Stimulated activated CD4-positive, alpha-beta T cell treated with anti-CD3 and anti-CD28 coated beads, Interleukin-1b, Interleukin-23, amount 100 ng/mL, for 48 hours (primary cell): Measurements from ENCODE around the gene PDGFC.

Experiments
- DNase-seq: peaks from one replicate; pipeline ENCODE4 v3.0.0-alpha.2; 2020

PDGFC gene

DNA sequence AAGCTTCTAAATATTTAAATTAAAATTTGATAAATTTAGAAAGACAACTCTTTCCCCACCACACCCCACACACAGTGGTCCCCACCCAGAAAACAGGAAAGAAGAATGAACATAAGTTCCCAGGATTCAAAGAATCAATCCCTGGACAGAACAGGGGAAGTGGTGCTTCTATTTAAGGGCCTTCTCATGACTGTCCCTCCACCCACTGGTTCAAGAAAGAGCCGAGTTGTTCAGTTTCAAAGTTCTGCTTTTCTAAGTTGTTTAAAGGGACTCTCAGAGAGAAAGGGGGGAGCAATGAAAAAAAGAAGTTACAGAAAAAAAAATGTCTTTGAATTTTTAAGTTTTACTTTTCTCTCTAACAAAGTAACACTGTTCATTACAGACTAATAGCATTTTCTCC lies 195.8 kb downstream of the PDGFC start:
- DNase-seq = no peak

DNA sequence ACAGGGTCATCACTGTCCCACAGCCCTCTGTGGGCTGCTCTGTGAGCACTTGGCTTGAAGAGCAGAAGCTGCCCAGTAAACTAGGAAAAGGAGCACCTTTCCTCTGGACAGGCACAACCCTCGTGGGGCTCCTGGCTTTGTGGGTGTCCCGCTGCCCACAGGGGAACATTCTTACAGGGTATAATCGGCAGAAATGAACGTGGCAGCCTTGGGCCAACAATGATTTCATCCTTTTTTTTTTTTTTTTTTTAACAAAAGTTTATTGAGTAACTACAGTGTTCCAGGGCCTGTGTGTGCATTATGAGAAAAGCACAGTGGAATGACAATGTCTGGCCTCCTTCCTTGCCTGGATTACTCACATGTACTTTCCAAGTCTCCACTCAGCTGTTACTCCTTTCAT lies 197.2 kb downstream of the PDGFC start:
- DNase-seq = no peak

- DNase-seq = no peak
These were observed 197.8 kb downstream of the PDGFC start for GRCh38 chr4:156773648-156774357.

GRCh38 chr4:156771171-156771837 lies 200.3 kb downstream of the PDGFC start:
- DNase-seq = no peak

DNA sequence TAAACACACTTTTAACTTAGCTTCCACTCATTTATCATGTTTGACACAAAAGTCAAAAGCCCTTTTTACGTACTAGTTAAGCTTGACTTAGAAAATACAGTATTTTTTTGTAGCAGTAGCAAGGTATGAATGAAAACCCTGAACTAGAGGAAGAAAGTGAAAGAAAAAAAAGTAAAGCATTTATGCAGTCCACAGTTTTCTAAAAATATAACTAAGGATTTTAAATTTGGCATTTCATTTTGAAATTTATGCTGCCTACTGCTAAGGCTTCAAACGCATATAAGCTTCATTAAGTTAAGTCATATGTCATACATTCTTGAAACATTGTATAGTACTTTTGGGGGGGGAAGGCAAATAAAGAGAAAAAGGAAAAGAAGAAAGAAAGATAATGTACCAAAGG lies 201.5 kb downstream of the PDGFC start:
- no peak for DNase-seq

DNA sequence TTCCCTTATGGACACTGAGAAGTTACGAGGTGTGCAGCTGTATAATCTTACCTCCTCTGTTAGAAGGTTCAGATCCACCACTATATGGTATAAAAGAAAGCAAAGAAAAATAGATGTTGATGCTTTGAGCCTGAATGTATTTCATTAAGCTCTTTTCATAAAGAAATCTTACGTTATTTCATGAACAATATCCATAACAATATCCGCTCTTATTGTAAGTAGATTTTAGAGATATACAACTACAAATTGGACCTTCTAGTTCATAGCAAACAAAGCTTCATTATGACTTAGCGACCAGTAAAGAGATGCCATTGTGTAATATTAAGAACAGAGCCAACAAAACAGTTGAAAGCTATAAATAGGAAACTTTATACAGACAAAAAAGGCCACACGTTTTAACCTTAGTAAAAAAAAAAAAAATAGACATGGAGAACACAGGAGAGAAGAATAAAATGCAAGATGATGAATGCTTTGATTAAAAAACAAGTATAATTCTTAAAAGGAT lies 203.6 kb downstream of the PDGFC start:
- no peak for DNase-seq

DNA sequence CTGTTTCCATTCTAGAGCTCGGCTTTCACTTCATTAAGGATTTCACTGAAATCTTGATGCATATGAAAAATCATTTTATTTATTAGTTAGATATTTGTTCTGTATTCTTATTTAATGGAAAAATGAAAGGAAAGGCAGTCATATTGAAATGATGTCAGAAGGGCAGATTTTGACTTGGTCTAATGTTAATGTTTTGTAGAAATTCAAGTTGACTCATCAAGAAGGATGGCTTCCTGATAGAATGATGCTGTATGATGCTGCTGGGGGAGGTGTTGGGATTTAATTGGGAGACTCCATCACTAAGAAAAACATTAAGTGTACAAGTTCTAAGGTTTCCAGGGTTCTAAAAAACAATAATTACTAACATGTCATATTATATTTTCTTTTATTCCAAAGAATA lies 204.8 kb downstream of the PDGFC start:
- DNase-seq = no peak

- DNase-seq = no peak
These were observed 206.3 kb downstream of the PDGFC start for GRCh38 chr4:156765277-156765676.

DNA sequence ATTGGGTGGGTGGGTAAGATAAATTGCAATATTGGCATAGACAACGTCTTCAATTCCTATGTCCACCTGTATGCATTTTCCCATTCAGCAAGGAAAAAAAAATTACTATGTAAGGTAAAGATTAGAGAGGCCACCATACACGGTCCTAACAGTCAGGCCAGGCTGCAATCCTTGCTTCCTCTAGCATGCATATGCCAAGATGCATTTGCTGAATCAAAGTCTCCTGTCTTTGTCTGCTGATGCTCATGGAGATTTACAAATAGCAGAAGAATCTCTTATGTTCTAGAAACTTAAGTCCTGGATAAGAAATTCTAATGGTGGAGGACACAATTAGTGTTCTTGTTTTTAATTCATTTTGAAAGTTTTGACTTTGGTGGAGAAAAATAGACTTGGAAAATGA lies 206.8 kb downstream of the PDGFC start:
- no peak for DNase-seq

DNA sequence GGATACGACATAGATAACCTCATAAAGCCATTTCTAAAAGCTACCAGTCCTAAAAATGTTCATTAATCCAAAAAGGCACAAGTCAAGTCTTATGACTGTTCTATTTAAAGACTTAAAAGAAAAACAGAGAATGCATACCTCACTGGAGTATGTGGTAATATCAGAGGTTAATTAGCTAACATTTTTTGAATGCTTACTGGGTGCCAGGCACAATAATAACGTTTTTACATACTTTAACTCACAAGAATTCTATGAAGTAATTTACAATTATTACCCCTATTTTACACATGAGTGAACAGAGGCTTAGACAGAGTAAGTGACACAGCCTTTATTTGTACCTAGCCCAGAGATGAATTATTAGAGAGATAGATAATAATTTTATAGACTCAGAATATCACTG lies 207.5 kb downstream of the PDGFC start:
- no peak for DNase-seq

DNA sequence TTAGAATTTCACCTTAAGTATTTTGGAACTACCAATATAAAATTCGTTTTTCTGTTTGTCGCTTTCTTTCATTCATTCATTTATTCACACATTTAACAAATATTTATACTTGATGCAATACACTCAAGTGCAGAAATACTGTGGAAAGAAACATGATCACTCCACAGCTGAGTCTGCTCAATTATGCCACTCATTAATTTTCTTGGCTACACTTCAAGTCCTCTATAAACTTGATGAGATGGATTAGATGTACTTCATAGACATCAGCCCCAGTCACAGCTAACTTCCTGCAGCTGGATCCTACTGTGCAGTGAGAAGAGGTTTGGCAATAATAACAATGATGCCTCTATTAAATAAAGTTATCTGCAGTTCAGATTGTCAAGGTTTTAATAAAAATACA lies 208.1 kb downstream of the PDGFC start:
- no peak for DNase-seq

DNA sequence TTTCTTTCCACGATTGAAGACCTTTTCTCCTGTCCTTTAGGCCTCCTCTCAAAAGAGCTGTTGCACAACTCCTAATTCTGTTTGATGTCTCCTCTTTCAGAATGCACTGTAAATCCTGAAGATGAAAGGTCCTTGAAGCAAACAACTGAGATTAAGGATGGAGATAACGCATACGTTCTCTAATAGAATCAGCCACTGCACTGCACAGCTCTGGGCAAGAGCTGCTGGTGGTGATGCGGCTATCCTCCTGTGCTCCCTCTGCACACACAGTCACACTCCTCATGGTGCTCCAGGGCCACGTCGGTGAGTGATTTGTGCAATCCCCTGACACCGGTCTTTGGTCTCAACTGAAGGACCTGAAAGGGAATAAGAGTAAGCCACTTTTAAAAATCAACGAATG lies 208.7 kb downstream of the PDGFC start:
- DNase-seq = no peak

- no peak for DNase-seq
These were observed 215.5 kb downstream of the PDGFC start for GRCh38 chr4:156756118-156756517.

GRCh38 chr4:156754832-156755570 lies 216.6 kb downstream of the PDGFC start:
- no peak for DNase-seq

DNA sequence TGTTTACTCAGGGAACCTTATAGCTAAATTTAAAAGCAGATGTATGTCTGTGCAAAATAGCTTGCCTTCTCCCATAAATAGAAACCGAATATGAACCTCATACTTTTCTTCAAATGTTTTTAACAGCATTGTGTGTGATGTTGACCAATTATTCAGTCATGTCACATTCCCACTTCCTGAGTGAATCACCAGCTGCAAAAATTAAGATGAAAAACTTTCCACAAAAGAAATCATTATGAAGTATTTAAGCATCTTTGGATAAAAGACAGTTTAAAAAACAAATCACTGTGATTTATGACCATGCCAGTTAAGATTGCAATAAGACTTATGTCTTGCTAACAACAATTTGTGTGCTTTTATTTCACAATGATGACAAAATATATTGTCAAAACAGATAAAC lies 220.1 kb downstream of the PDGFC start:
- DNase-seq = no peak

- no peak for DNase-seq
These were observed 221.9 kb downstream of the PDGFC start for GRCh38 chr4:156749426-156750403.

DNA sequence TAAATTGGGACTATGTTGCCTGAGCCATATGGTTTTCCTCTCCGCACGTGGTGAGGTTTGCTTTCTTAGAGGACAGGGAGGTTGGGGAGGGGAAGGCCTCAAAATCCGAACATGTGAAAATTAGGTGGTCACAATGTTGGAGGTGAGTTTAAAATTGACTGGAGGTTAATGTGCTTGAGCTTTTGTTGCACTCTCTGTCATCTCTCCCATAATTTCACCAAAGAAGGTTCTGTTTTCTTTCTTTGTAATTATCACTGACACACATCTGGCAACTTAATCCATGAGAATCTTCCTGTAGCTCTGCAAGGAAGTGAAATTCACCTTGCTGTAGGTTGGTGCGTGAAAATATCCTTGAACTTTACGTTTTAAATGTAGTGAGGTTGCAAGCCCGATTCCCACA lies 225.5 kb downstream of the PDGFC start:
- DNase-seq = no peak

GRCh38 chr4:156738766-156739165 lies 232.8 kb downstream of the PDGFC start:
- DNase-seq = no peak

DNA sequence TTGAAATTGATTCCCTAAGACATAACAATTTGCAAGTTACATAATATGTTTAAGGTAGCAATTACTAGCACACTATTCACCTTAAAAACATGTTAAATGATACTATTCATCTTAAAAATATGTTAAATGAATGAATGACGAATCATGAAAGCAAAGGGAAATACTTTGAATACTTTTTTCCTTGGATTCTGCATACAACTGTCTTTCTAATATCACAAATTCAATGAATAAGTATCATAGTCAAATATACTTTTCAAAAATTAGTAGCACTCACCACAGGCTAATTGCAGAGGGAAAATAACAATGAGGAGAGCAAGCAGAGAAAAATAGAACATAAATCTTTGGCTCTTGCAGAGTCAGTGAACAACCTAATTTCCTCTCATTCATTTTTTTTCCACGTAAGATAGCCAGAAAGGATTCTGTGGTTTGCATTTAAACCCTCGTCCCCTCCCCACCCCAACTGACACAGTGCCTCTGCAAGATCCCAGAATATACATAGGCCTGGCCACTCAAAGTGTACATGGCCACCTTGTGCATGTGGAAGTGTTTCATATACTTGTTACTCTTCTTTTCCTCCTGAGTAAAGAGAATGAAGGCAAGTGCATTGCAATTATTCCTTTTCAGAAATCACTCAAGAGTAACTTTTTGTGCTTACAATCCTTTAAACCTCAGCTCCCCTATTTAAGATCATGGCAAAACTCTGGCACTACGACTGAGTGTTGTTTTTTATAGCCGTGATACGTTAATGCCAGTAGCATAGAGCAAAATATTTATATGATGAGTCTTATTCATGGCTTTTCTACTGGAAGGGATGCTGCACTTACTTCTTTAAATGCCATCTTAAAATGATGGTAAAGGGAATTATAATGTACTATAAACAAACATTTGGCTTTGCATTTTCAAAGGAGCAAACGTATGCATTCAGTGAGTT lies 236.4 kb downstream of the PDGFC start:
- no peak for DNase-seq

- no peak for DNase-seq
These were observed 238.0 kb downstream of the PDGFC start for GRCh38 chr4:156733582-156733981.

GRCh38 chr4:156732634-156733033 lies 239.0 kb downstream of the PDGFC start:
- DNase-seq = no peak

- DNase-seq = no peak
These were observed 242.2 kb downstream of the PDGFC start for GRCh38 chr4:156729416-156729815.
